Glutamatergic neuron (in vitro differentiated cells): ENCODE measurements around the gene ARHGAP10. TPM values are rescaled to one million over a fixed set of nuclear protein-coding genes. Genes with fewer than 3 reads are reported as not detected.

Experiments used
- DNase-seq: peaks from one replicate; pipeline ENCODE4 v3.0.0; 2022
- H3K27ac Mint-ChIP-seq: one replicate; pipeline ENCODE4 v1.8.0; 2020; ENCODE audit warnings: mild to moderate bottlenecking, mixed read lengths, inconsistent platforms; ENCODE audit not compliant: unreplicated experiment
- H3K27me3 Mint-ChIP-seq: one replicate; pipeline ENCODE4 v1.8.0; 2020; ENCODE audit warnings: mild to moderate bottlenecking, moderate library complexity, mixed read lengths, inconsistent platforms; ENCODE audit not compliant: unreplicated experiment
- H3K36me3 Mint-ChIP-seq: one replicate; pipeline ENCODE4 v1.8.0; 2020; ENCODE audit warnings: mild to moderate bottlenecking, mixed read lengths, inconsistent platforms; ENCODE audit not compliant: unreplicated experiment
- H3K4me1 Mint-ChIP-seq: one replicate; pipeline ENCODE4 v1.8.0; 2020; ENCODE audit warnings: mild to moderate bottlenecking, low read depth, mixed read lengths, inconsistent platforms; ENCODE audit not compliant: unreplicated experiment
- H3K4me3 Mint-ChIP-seq: one replicate; pipeline ENCODE4 v1.8.0; 2020; ENCODE audit warnings: mild to moderate bottlenecking, mixed read lengths, inconsistent platforms; ENCODE audit not compliant: unreplicated experiment
- H3K9me3 Mint-ChIP-seq: one replicate; pipeline ENCODE4 v1.8.0; 2020; ENCODE audit warnings: mild to moderate bottlenecking, moderate library complexity, mixed read lengths, inconsistent platforms; ENCODE audit not compliant: unreplicated experiment
- CTCF ChIP-seq: fragments of 200-600 bp; sonication (generic); IDR thresholded peaks from one replicate; pipeline ENCODE4 v1.5.0; 2021; ENCODE audit not compliant: partially characterized antibody, unreplicated experiment
- total RNA-seq: library from RNA; stranded (reverse); fragmentation: NEBNext Ultra II Directional; extraction: Animal tissue kit (Norgen Biotek cat#: 25700); gene quantifications from one replicate; pipeline ENCODE4 v1.2.1, GENCODE V29; 2021; ENCODE audit not compliant: unreplicated experiment

Gene ARHGAP10
- total RNA-seq, 1 donor from 2014 or later = 19.7 TPM

- Mint-ChIP-seq H3K9me3 (peaks cover 14% of the 10 kb centered on the region), H3K4me1 (peaks cover 39% of the 10 kb centered on the region), H3K36me3 (no peaks in the 10 kb centered on the region), H3K27me3 (peaks cover 11% of the 10 kb centered on the region), H3K4me3 (no peak overlapping the region), H3K27ac (no peak overlapping the region)
- no peak for DNase-seq
- TF ChIP-seq CTCF = no peak
Measured at GRCh38 chr4:147739239-147739823, 7.4 kb downstream of the ARHGAP10 start.

GRCh38 chr4:147740176-147740575, 8.3 kb downstream of the ARHGAP10 start:
- Mint-ChIP-seq H3K4me1 (peaks cover 34% of the 10 kb centered on the region), H3K4me3 (no peak overlapping the region), H3K27ac (no peak overlapping the region), H3K9me3 (peaks cover 11% of the 10 kb centered on the region), H3K36me3 (no peaks in the 10 kb centered on the region), H3K27me3 (peaks cover 9% of the 10 kb centered on the region)
- TF ChIP-seq CTCF = no peak
- DNase-seq = no peak

DNA sequence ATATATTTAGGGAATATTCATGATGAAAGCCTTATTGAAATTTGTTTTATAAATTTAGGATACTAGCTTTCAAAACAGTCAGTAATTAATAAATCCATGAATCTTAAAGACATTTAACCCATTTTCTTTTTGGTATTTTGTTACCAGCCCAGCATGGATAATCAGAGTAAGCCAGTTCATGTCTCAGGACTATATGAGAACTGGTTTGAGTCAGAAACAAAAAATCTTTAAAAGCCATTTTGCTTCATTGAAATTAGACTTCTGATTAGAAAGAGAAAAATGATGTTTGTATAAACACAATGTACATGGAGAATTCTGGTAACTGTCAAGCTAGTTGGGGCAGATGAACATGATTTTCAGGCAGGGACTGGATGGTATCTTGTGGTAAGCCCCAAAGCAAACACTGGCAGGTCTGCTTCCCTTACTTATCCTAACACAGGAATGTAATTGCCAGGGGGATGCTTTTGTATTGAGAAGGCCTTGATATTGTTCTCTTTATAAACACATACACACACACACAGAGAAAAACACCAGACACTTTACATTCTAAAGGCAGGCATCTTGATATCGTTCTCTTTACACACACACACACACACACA, 9.4 kb downstream of the ARHGAP10 start:
- DNase-seq = no peak
- Mint-ChIP-seq H3K36me3 (no peaks in the 10 kb centered on the region), H3K9me3 (peaks cover 11% of the 10 kb centered on the region), H3K4me3 (no peak overlapping the region), H3K27ac (peak overlapping the region; percentile 55), H3K4me1 (peaks cover 25% of the 10 kb centered on the region), H3K27me3 (peaks cover 9% of the 10 kb centered on the region)
- no peak for TF ChIP-seq CTCF

- no peak overlapping the region for H3K27ac Mint-ChIP-seq
- no peak for TF ChIP-seq CTCF
- H3K36me3 Mint-ChIP-seq = no peaks in the 10 kb centered on the region
- DNase-seq = no peak
- H3K4me1 Mint-ChIP-seq = peaks cover 8% of the 10 kb centered on the region
- H3K27me3 Mint-ChIP-seq = no peaks in the 10 kb centered on the region
- no peak overlapping the region for H3K4me3 Mint-ChIP-seq
- peaks cover 4% of the 10 kb centered on the region for H3K9me3 Mint-ChIP-seq
Measured at GRCh38 chr4:147747787-147748454, 16.0 kb downstream of the ARHGAP10 start.

DNA sequence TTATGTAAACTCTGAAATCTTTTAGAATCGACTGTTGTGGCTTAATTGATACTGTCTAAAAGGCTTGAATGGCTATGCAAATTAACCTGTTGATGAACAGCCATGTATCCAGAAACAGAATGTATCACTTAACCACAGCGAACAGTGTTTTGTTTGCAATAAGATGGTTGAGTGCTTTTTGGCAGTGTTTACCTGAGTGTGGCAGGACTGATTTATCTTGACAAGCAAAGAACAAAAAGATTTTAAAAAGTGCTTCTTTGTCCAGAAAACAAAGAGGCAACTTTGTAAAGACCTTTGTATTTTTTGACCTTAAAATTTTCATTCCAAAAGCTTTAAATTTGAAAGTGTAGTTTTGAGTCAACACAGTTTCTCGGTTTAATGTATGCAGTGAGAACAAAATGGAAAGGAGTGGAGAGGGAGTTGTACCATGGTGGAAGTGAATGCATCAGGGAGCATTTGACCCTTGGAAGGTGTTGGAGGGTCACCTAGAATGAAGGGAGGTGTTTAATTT, 18.0 kb downstream of the ARHGAP10 start:
- Mint-ChIP-seq H3K4me1 (peaks cover 3% of the 10 kb centered on the region), H3K4me3 (no peak overlapping the region), H3K27me3 (no peaks in the 10 kb centered on the region), H3K27ac (no peak overlapping the region), H3K36me3 (no peaks in the 10 kb centered on the region), H3K9me3 (no peaks in the 10 kb centered on the region)
- DNase-seq = no peak
- no peak for TF ChIP-seq CTCF
